Measurements from ENCODE around the gene FAM131B. TPM values are rescaled to one million over a fixed set of nuclear protein-coding genes. Genes with fewer than 3 reads are reported as not detected.
A peak's percentile ranks its signal among the peaks of the same experiment; 100 is the strongest.

FAM131B gene
- total and polyA plus RNA-seq, 2 of the 8 experiments (the other 6 are each of a cell fraction or from before 2014, with no cell fraction given), result 23.1 to 38.2 TPM

DNA sequence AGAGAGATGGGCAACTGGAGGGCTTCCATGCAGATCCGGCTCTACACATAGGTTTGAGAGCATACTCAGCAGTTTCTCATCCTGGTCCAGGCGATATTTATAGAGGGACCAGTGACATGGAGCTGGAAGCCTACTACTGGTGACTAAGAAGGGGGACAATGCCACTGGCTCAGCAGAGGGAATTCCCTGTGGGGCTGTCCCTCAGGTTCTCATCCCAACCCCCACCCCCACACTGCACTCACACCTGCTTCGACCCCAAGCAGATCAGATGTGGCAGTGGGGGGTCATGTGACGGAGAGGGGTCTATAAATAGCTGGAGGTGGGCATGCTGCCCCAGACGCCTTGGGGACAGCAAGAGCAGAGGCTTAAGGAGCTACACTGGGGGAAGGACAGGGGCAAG lies 46.7 kb downstream of the FAM131B start, which contains the start of gene CLCN1:
TSS of gene CLCN1 (plus strand) at position 336 of the 400 bp plus-strand sequence. CDS start 102 bp downstream, outside the sequence.
- Histone ChIP-seq H3K23ac (ENCODE audit: insufficient read length) (no peak within 1 kb of the TSS), H2BK12ac (ENCODE audit: low read depth, low read length) (no peak within 1 kb of the TSS), H4K20me1 (replicated peaks in 1 of 2; ENCODE audit: control insufficient read depth in 1 of 2, insufficient read depth in 2 of 2, low read length in 2 of 2) (no peaks in the 10 kb centered on the region), H2BK15ac (ENCODE audit: low read length) (no peak within 1 kb of the TSS), H2BK120ac (replicated peaks; ENCODE audit: low read depth, low read length) (no peak within 1 kb of the TSS), H2AFZ (ENCODE audit: low read length) (no peak within 1 kb of the TSS), H3K14ac (ENCODE audit: insufficient read length) (no peak within 1 kb of the TSS), H3K4me3 (ENCODE audit: extremely low read depth in 1 of 4, insufficient read depth in 2 of 4, low read depth in 3 of 4, low read length in 4 of 4) (no peak within 1 kb of the TSS), H3K4ac (replicated peaks; ENCODE audit: insufficient read length, low read depth, low read length) (no peak within 1 kb of the TSS), H3K9ac (replicated peaks in 1 of 4; ENCODE audit: extremely low read depth in 1 of 4, low read depth in 3 of 4, low read length in 3 of 4) (no peak within 1 kb of the TSS), H2AK5ac (ENCODE audit: low read depth, low read length) (no peak within 1 kb of the TSS), H3K36me3 (ENCODE audit: control insufficient read depth in 2 of 4, insufficient read depth in 4 of 4, low read length in 3 of 4) (no peaks in the 10 kb centered on the region), H4K8ac (ENCODE audit: extremely low read depth, insufficient read depth, low read length) (0 out of 2 replicates have a peak within 1 kb of the TSS, but pooled peaks have one; percentile 4), H3K4me1 (replicated peaks in 1 of 4; ENCODE audit: control insufficient read depth in 3 of 4, insufficient read depth in 4 of 4, low read length in 3 of 4) (peaks cover 0 to 2% (median 0%) of the 10 kb centered on the region in 4 experiments; a peak in 1 of 7 replicates), H2BK5ac (ENCODE audit: low read depth, low read length) (no peak within 1 kb of the TSS), H3K79me1 (ENCODE audit: low read depth, low read length) (no peaks in the 10 kb centered on the region), H3K79me2 (ENCODE audit: control insufficient read depth in 1 of 2, insufficient read depth in 2 of 2, low read length in 2 of 2) (no peaks in the 10 kb centered on the region), H2BK20ac (ENCODE audit: low read length) (no peak within 1 kb of the TSS), H4K5ac (ENCODE audit: insufficient read length, low read depth, low read length) (no peak within 1 kb of the TSS), H3K4me2 (ENCODE audit: insufficient read depth in 1 of 2, low read depth in 2 of 2, low read length in 2 of 2) (no peak within 1 kb of the TSS), H3K56ac (replicated peaks; ENCODE audit: insufficient read length, low read depth, low read length) (no peak within 1 kb of the TSS), H4K91ac (replicated peaks; ENCODE audit: insufficient read length, low read length) (no peak within 1 kb of the TSS), H3K9me3 (ENCODE audit: insufficient read depth in 2 of 2, low read depth in 1 of 2, low read length in 1 of 2) (no peaks in the 10 kb centered on the region), H3K27ac (ENCODE audit: low read depth, low read length) (no peak within 1 kb of the TSS), H3K23me2 (ENCODE audit: low read depth, low read length) (no peaks in the 10 kb centered on the region), H3K27me3 (replicated peaks in 1 of 4; ENCODE audit: control insufficient read depth in 3 of 4, extremely low read depth in 1 of 4, insufficient read depth in 3 of 4, low read length in 3 of 4) (no peaks in the 10 kb centered on the region; a peak in 1 of 7 replicates), H3K18ac (ENCODE audit: extremely low read depth, low read length) (no peak within 1 kb of the TSS)
- 77% methylated on average over 5 of the region's 5 CpGs; no CpG with 5 or more reads in 1 of the 2 experiments for WGBS, 2 experiments (ENCODE audit: extremely low coverage in 1 of 2, insufficient coverage in 1 of 2, insufficient read length in 1 of 2, insufficient replicate concordance in 2 of 2, low coverage in 1 of 2, low lambda C conversion rate in 2 of 2, missing lambda C conversion rate in 1 of 2)
- DNase-seq (ENCODE audit: low read depth in 1 of 2, low spot score in 2 of 2), result no peak
- TF ChIP-seq SRF (IDR thresholded peaks at IDR 0.05; ENCODE audit: low read depth, low read length) (no peak), TAF1 (IDR thresholded peaks at IDR 0.05; ENCODE audit: low read depth, low read length) (no peak), POU5F1 (IDR thresholded peaks at IDR 0.05; ENCODE audit: low read depth, low read length) (no peak), SUZ12 (IDR thresholded peaks at IDR 0.05; ENCODE audit: low read length) (no peak), RBBP5 (IDR thresholded peaks at IDR 0.05; ENCODE audit: borderline replicate concordance, low read depth, low read length) (no peak), GABPA (IDR thresholded peaks at IDR 0.05; ENCODE audit: borderline replicate concordance, insufficient read depth, low read length) (no peak)
- TF ChIP-seq, protein P1, sequence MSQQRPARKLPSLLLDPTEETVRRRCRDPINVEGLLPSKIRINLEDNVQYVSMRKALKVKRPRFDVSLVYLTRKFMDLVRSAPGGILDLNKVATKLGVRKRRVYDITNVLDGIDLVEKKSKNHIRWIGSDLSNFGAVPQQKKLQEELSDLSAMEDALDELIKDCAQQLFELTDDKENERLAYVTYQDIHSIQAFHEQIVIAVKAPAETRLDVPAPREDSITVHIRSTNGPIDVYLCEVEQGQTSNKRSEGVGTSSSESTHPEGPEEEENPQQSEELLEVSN (IDR thresholded peaks at IDR 0.05), result no peak
- CTCF ChIA-PET (ENCODE audit: partially characterized antibody), result interaction anchor here (0.6 to 2.7 kb wide), 15 partner anchors 9 to 1138 kb away, joined by 3 to 10 read pairs (median 3); no protein-coding TSS in a partner anchor
- no peak for FAIRE-seq
- POLR2A ChIA-PET (ENCODE audit: partially characterized antibody), result interaction anchor here (1.1 to 1.4 kb wide), 2 partner anchors 65 to 70 kb away, joined by 3 read pairs; no protein-coding TSS in a partner anchor
